NOMO-1 treated with dmso at 0.1 percent for 144 hours (cell line): Measurements from ENCODE around the gene ELOVL7.
"Not testable (repeated sequence)": the region's sequence is repeated elsewhere in the genome, so short reads cannot be mapped to it uniquely, and the experiment has no call there.

Experiments
- DNase-seq: peaks from one replicate; lab custom pipeline; 2025; ENCODE audit not compliant: unreplicated experiment; lab: John Stamatoyannopoulos, UW

ELOVL7 gene

GRCh38 chr5:60830581-60831127 lies 13.4 kb downstream of the ELOVL7 start:
- no peak for DNase-seq

DNA sequence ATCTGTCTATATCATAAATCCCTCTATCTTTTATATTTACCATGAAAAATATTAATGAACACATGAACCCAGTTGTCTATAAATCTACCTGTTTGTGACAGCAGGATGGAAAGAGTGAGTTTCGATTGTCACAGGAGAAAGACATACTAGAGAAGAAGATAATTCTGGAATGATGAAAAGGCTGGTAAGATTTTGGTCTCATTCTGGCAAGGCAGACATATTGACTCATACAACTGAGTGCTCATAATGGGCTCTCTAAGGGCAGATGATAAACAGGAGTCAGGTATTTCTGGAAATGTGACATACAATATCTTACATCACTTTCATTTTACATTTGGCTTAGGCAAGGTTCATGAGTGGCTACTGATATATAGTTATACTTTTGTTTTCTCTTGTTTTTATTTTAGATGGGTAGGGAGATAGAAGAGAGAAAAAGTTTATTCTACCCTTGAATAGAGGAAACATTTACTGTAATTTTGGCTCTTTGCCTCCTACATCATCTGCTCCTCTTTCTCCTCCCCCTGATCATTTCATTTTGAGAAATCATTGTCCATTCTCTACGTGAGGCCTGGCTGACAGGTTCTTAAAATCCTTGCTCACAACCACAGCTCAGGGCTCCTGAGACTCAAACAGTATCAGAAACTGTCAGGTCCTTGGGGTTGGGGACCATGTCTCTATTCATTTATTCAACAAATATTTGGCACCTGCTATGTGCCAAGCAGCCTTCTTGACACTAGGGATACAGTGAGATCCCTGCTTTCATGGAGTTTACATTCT lies 14.4 kb downstream of the ELOVL7 start:
- DNase-seq = no peak

DNA sequence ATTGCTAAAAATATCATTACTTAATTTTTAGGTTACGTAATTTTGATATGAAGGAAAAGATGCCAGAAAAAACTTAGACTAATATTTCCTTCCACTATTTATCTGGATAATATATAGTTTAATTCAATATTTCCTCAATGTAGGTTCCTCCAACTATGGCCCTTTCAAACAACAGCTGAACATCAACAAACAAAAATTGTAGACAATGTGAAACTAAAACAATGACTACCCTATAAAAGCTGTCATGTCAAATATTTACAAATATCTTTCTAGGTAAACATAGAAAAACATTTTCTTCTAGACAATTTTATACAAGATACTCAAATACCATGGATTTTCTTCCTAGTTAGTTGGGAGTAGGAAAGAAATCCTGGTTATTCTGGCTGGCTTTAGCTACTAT lies 16.9 kb downstream of the ELOVL7 start:
- DNase-seq = no peak

DNA sequence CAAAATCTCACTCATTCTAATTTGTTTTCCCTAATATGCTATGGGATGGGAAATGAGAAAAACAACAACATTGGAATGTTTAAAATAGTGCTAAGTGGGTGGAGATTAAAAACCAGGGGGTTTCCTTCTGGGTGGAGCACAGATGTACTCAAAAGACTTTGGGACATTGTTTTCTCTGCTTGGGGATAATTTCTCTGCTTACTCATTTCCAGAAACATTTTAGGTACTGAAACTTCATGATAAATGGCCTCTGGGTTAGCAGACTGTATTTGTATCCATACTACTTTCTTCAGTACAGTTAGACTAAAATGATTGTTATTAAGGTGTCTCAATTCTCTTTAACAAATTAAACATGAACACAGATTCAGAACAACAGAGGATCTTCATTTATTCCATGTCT lies 17.4 kb downstream of the ELOVL7 start:
- no peak for DNase-seq

DNA sequence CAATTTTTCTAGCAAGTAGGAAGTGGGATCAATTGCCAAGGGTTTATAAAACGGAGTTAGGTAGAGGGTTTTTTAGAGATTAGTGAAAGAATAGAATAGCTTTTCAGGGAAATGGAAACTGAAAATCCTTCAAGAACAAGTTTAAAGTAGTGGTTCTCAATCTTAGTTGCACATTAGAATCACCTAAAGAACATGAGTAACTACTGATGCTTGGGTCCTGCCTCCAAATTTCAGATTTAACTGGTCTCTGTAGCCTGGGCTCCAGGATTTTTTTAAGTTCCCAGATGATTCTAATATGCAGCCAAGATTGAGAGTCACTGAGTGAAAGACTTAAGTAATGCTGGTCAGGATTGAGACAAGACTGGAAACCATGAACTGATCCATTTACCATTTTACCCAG lies 20.5 kb downstream of the ELOVL7 start:
- DNase-seq = no peak

DNA sequence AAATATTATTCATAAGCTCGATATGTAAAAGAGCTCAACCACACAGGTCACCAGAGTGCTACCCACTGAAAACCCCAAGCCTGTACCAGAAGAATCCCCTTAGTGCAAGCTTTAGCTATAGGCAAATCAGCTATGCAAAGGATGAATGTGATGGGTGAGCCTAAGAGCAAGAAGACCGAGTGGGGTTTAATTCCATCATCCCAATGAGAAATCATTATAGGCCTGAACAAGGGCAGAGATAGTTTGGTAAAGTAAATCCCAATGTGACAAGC lies 21.8 kb downstream of the ELOVL7 start:
- DNase-seq = no peak

DNA sequence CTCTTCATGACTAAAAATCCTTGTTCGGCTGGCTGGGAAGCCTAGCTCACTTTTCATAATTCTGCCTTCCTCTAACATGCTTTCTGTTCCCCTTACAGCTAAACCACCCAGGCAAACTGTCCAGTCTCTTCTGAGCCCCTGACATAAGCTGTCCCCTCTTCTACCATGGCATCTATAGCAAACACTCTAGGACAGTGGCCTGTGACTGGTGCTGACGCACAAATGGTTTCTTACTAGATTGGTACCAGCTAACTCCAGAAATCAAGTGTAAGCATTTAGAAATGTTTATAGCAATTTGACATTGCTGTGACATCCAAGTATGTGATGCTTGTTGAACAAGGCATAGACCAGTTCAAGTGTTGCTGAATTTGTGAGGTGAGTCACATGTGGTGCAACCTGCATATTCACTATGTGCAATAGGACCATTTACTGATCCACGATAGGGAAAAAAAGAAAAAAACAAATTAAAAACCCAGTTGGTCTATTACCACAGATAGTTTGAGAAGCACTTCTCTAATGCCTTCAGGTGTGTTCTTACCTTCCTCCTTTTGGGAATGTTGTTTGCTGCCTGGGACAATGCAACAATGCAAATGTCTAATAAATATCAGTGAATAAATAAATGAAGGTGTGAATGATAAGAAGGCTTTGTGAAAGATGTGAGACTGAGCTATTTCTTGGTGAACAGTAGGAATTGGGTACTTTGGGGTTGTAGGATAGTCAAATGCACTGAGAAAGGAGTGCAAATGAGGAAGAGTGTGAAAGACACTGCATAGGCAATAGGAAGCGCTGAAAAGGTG lies 22.4 kb downstream of the ELOVL7 start:
- DNase-seq = no peak

GRCh38 chr5:60820593-60821487 lies 23.2 kb downstream of the ELOVL7 start:
- peak; percentile 42 for DNase-seq

GRCh38 chr5:60816138-60816537 lies 27.9 kb downstream of the ELOVL7 start:
- DNase-seq = not testable (repeated sequence)

DNA sequence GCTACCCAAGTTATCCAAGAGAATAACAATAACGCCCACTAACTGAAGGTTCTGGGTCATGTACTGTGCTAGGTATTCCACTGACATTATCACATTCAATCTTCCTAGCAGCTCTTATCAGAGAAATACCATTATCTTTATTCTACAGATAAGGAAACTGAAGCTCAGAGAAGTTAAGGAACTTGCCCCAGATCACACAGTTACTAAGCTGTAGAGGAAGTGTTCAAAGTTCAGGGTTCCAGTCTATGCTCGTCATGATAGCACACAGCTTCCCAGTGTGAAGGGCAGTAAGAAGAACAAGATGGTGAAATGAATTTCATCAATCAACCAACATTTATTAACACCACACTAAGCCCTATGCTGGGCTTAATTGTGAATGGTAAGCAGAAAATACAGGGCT lies 29.6 kb downstream of the ELOVL7 start:
- DNase-seq = no peak

DNA sequence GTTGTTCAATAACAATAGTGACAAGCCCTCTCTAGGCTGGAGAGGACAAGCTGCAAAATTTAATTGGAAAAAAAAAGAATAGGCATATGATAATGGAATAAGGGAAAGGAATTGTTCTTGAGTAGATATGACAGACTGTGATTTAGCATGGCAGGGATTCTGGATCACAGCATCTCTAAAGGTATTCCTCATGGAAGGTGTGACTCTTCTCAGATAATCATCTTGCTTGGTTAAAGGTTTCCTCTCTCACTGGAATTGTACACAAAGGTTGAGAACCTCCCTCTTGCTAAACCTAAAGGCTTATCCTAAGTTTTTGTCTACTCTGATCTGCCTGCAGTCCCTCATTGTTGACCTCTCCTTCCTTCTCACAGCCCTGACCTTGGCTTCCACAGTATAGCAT lies 31.6 kb downstream of the ELOVL7 start:
- DNase-seq = no peak

DNA sequence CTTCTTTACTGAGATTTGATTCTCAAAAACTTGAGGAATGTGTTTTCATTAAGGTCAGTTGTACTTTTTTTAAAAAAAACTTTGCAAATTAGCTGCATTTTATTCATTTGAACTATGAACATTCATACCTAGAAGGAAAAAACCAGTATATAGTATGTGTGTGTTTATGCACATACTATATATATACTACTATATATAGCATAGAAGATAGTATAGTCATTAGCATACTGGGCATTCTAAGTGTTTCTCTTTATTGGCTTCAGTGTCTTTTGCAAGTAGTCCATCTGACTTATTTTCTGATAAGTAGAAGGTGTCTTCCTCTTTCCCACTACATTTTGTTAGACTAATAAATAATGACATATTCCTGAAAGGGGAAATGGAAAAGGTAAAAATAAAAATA lies 33.0 kb downstream of the ELOVL7 start:
- DNase-seq = no peak

GRCh38 chr5:60810438-60811085 lies 33.5 kb downstream of the ELOVL7 start:
- no peak for DNase-seq

DNA sequence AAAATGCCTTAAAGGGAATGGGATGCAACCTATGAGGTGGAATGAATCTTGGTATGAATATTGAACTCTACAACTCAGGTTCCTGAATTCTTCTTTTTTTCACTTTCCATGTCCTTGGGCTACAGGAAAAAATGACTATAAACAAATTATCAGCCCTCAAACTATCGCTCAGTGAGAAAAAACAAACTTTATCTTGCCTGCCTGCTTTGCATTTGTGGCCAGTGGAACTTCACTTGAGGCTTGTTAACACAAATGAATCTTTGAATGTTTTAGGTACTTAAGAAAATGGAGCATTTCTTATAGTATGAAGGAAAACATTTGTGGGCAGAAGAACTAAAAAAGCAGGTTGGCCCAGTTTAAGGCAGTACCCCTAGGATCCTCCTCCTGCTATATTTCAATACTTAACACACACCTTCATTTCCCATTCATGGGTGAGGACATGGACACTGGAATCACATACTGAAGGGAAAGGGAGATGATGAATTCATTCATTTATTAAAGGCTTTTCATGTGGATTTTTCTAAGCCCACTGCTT lies 34.1 kb downstream of the ELOVL7 start:
- no peak for DNase-seq

- DNase-seq = no peak
Measured at GRCh38 chr5:60806591-60807243, 37.4 kb downstream of the ELOVL7 start.

DNA sequence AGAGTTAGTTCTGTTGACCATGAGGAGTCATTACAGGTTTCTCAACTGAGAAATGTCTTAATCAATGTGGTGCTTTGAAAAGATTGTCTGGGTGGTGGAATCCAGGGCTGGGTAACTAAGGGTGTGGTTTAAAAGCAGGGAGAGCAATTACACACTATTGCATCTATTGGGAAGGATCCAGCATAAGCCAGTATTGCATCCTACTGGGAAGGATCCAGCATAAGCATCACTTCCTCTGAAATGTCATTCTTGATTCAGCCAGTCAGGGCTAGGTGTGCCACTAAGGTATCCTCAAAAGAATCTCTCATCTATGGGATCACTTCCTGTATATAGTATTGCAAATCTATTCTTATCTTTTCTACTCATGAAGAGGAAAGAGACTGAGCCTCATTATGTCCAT lies 38.6 kb downstream of the ELOVL7 start:
- no peak for DNase-seq

- DNase-seq = no peak
Measured at GRCh38 chr5:60803712-60804111, 40.4 kb downstream of the ELOVL7 start.

- no peak for DNase-seq
Measured at GRCh38 chr5:60802986-60803385, 41.1 kb downstream of the ELOVL7 start.

DNA sequence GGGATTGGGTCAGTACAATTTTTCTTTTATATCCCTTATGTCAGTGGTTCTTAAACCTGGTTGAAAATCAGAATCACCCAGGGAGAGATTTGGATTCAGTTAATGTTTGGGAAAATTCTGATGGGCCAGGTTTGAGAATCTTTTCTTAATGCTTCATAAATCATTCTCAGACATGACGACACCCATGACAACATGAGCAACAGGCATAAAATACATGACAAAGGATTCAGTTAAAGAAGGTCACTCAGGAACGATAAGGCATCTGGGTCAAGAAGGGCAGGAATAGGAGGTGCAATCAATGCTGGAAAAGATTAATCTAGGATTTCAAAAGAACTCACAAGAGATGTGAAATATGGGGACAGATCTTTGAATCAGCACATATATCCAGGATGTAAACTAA lies 41.8 kb downstream of the ELOVL7 start:
- DNase-seq = no peak

GRCh38 chr5:60797482-60798153 lies 46.5 kb downstream of the ELOVL7 start:
- DNase-seq = no peak
